ENCODE measurements around the gene C16orf86.

The C16orf86 gene

GRCh38 chr16:67707790-67708189, 41.2 kb downstream of the C16orf86 start:
- TF ChIP-seq ZNF274 (IDR thresholded peaks at IDR 0.05; ENCODE audit: low read depth, low read length): no peak
- H3K4me3 ChIP-seq (ENCODE audit: low read length): no peak overlapping the region

GRCh38 chr16:67708368-67708771, 41.8 kb downstream of the C16orf86 start:
- no peak for TF ChIP-seq ZNF274 (IDR thresholded peaks at IDR 0.05; ENCODE audit: low read depth, low read length)
- no peak overlapping the region for H3K4me3 ChIP-seq (ENCODE audit: low read length)

GRCh38 chr16:67709050-67709449, 42.4 kb downstream of the C16orf86 start:
- no peak overlapping the region for H3K4me3 ChIP-seq (ENCODE audit: low read length)
- no peak for TF ChIP-seq ZNF274 (IDR thresholded peaks at IDR 0.05; ENCODE audit: low read depth, low read length)

GRCh38 chr16:67710607-67711006, 44.0 kb downstream of the C16orf86 start:
- no peak overlapping the region for H3K4me3 ChIP-seq (ENCODE audit: low read length)
- TF ChIP-seq ZNF274 (IDR thresholded peaks at IDR 0.05; ENCODE audit: low read depth, low read length): no peak

GRCh38 chr16:67713647-67714273, 47.1 kb downstream of the C16orf86 start:
- TF ChIP-seq ZNF274 (IDR thresholded peaks at IDR 0.05; ENCODE audit: low read depth, low read length): no peak
- no peak overlapping the region for H3K4me3 ChIP-seq (ENCODE audit: low read length)

GRCh38 chr16:67714522-67714921, 47.9 kb downstream of the C16orf86 start:
- no peak for TF ChIP-seq ZNF274 (IDR thresholded peaks at IDR 0.05; ENCODE audit: low read depth, low read length)
- no peak overlapping the region for H3K4me3 ChIP-seq (ENCODE audit: low read length)

GRCh38 chr16:67716097-67716496, 49.5 kb downstream of the C16orf86 start:
- H3K4me3 ChIP-seq (ENCODE audit: low read length): no peak overlapping the region
- TF ChIP-seq ZNF274 (IDR thresholded peaks at IDR 0.05; ENCODE audit: low read depth, low read length): no peak

Data from GM08714 (cell line).